Caco-2 (cell line): Measurements from ENCODE around the gene GPR150. TPM values are rescaled to one million over a fixed set of nuclear protein-coding genes. Genes with fewer than 3 reads are reported as not detected.

Source experiments
- BruUV-seq: library from RNA; stranded (reverse); fragments of 400-500 nt; replicated peaks from 2 replicates; lab custom pipeline; 2021; lab: Mats Ljungman, UMichigan
- CTCF ChIA-PET: fragments of 300-600 bp; sonication (Branson Sonifier 250); formaldehyde crosslinking; loops from one replicate; lab custom pipeline; 2022; ENCODE audit warnings: antibody characterized with exemption; lab: Charles Lee
- POLR2A ChIA-PET: fragments of 300-600 bp; sonication (Branson Sonifier 250); formaldehyde crosslinking; loops from one replicate; lab custom pipeline; 2022; ENCODE audit warnings: antibody characterized with exemption; lab: Charles Lee
- DNase-seq, 2 experiments: peaks; one replicate each; pipeline versions ENCODE4 v3.0.0 to v3.0.0-alpha.2; 2020 to 2022
- H3K27me3 ChIP-seq: replicated peaks from 2 replicates; pipeline ENCODE4 v1.6.0; 2011; ENCODE audit warnings: low read length; ENCODE audit not compliant: control insufficient read depth, insufficient read depth
- H3K36me3 ChIP-seq: 2 replicates; pipeline ENCODE4 v1.5.1; 2011; ENCODE audit warnings: low read length; ENCODE audit not compliant: control insufficient read depth, insufficient read depth
- H3K4me1 ChIP-seq: fragments of 250-450 bp; sonication (Bioruptor Pico); 2 replicates; pipeline ENCODE4 v1.5.1; 2020; ENCODE audit warnings: mild to moderate bottlenecking
- H3K4me3 ChIP-seq: 2 replicates; pipeline ENCODE4 v1.5.1; 2011; ENCODE audit warnings: low read depth, mild to moderate bottlenecking, control low read depth, low read length
- H3K9me3 ChIP-seq: fragments of 250-450 bp; sonication (Bioruptor Pico); 2 replicates; pipeline ENCODE4 v1.5.1; 2020; ENCODE audit warnings: mild to moderate bottlenecking, moderate library complexity
- H3K27ac Mint-ChIP-seq: one replicate; pipeline ENCODE4 v1.8.0; 2022; ENCODE audit warnings: mixed read lengths; ENCODE audit not compliant: unreplicated experiment
- H3K27me3 Mint-ChIP-seq: one replicate; pipeline ENCODE4 v1.8.0; 2022; ENCODE audit warnings: mixed read lengths; ENCODE audit not compliant: insufficient read depth, unreplicated experiment
- H3K36me3 Mint-ChIP-seq: one replicate; pipeline ENCODE4 v1.8.0; 2022; ENCODE audit warnings: mild to moderate bottlenecking, mixed read lengths; ENCODE audit not compliant: insufficient read depth, unreplicated experiment
- H3K4me1 Mint-ChIP-seq: one replicate; pipeline ENCODE4 v1.8.0; 2022; ENCODE audit warnings: low read depth, mixed read lengths; ENCODE audit not compliant: unreplicated experiment
- H3K4me3 Mint-ChIP-seq: one replicate; pipeline ENCODE4 v1.8.0; 2022; ENCODE audit warnings: mild to moderate bottlenecking, moderate library complexity, mixed read lengths; ENCODE audit not compliant: unreplicated experiment
- H3K9me3 Mint-ChIP-seq: one replicate; pipeline ENCODE4 v1.8.0; 2022; ENCODE audit warnings: mixed read lengths; ENCODE audit not compliant: unreplicated experiment
- intact Hi-C: fragments of 100-400 bp; cut with micrococcal nuclease; formaldehyde crosslinking; loops from one replicate; pipeline ENCODE4 v1.10.0; 2022; ENCODE audit not compliant: unreplicated experiment
- total RNA-seq: library from RNA; stranded (reverse); gene quantifications from 2 replicates; pipeline ENCODE4 v1.2.3, GENCODE V29; 2022
- TF ChIP-seq, protein P1 (sequence below), 2 experiments: fragments of 200-600 bp in 1 of 2; IDR thresholded peaks; 1 replicate in 1 of 2; 2 replicates in 1 of 2; pipeline versions ENCODE4 v1.5.1 to v1.8.0; 2011 to 2022; ENCODE audit warnings: antibody characterized with exemption in 1 of 2, control low read depth in 1 of 2, inconsistent platforms in 1 of 2, low read depth in 1 of 2, low read length in 1 of 2, mild to moderate bottlenecking in 1 of 2, moderate library complexity in 1 of 2; ENCODE audit not compliant: insufficient read depth in 1 of 2, severe bottlenecking in 1 of 2, unreplicated experiment in 1 of 2

The GPR150 gene
- total RNA-seq, 1 experiment from 2014 or later = 0.27 TPM

- H3K9me3 Mint-ChIP-seq = no peaks in the 10 kb centered on the region
- CTCF ChIA-PET = no interaction called here
- BruUV-seq = no TSS peak
These were observed 14.1 kb upstream of the GPR150 start for GRCh38 chr5:95605786-95606185.

GRCh38 chr5:95606419-95606818 is 13.5 kb upstream of the GPR150 start:
- POLR2A ChIA-PET = no interaction called here
- H3K36me3 Mint-ChIP-seq = peaks cover 6% of the 10 kb centered on the region
- CTCF ChIA-PET = no interaction called here

More at GRCh38 chr5:95605786-95606185, 14.1 kb upstream of the GPR150 start:
- POLR2A ChIA-PET = no interaction called here
- no peak for DNase-seq
- no peak overlapping the region for H3K27ac Mint-ChIP-seq
- H3K4me1 ChIP-seq = no peaks in the 10 kb centered on the region
- H3K27me3 Mint-ChIP-seq = no peaks in the 10 kb centered on the region
- H3K36me3 Mint-ChIP-seq = peaks cover 6% of the 10 kb centered on the region
- no peaks in the 10 kb centered on the region for H3K36me3 ChIP-seq
- no peaks in the 10 kb centered on the region for H3K27me3 ChIP-seq
- H3K4me3 ChIP-seq = no peak overlapping the region
- no peaks in the 10 kb centered on the region for H3K4me1 Mint-ChIP-seq
- H3K4me3 Mint-ChIP-seq = no peak overlapping the region
- TF ChIP-seq, protein P1, sequence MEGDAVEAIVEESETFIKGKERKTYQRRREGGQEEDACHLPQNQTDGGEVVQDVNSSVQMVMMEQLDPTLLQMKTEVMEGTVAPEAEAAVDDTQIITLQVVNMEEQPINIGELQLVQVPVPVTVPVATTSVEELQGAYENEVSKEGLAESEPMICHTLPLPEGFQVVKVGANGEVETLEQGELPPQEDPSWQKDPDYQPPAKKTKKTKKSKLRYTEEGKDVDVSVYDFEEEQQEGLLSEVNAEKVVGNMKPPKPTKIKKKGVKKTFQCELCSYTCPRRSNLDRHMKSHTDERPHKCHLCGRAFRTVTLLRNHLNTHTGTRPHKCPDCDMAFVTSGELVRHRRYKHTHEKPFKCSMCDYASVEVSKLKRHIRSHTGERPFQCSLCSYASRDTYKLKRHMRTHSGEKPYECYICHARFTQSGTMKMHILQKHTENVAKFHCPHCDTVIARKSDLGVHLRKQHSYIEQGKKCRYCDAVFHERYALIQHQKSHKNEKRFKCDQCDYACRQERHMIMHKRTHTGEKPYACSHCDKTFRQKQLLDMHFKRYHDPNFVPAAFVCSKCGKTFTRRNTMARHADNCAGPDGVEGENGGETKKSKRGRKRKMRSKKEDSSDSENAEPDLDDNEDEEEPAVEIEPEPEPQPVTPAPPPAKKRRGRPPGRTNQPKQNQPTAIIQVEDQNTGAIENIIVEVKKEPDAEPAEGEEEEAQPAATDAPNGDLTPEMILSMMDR (IDR thresholded peaks at IDR 0.05; ENCODE audit: insufficient read depth in 1 of 2, low read depth in 1 of 2, low read length in 1 of 2, severe bottlenecking in 1 of 2, unreplicated experiment in 1 of 2) = no peak
- no peaks in the 10 kb centered on the region for H3K9me3 ChIP-seq
- intact Hi-C loops = loop anchor here (5.0 kb wide), 1 partner anchor 48 kb away; the partner anchor contains the start of gene ARSK

GRCh38 chr5:95609711-95610110 is 10.2 kb upstream of the GPR150 start:
- Mint-ChIP-seq H3K27ac (no peak overlapping the region), H3K27me3 (no peaks in the 10 kb centered on the region), H3K4me3 (no peak overlapping the region), H3K9me3 (peaks cover 13% of the 10 kb centered on the region), H3K4me1 (no peaks in the 10 kb centered on the region), H3K36me3 (peaks cover 6% of the 10 kb centered on the region)
- TF ChIP-seq, protein P1 (IDR thresholded peaks at IDR 0.05; ENCODE audit: insufficient read depth in 1 of 2, low read depth in 1 of 2, low read length in 1 of 2, severe bottlenecking in 1 of 2, unreplicated experiment in 1 of 2) = no peak
- intact Hi-C loops = loop anchor here (5.0 kb wide), 1 partner anchor 52 kb away; the partner anchor contains the start of gene ARSK
- BruUV-seq = no TSS peak
- no peaks in the 10 kb centered on the region for H3K4me1 ChIP-seq
- no peaks in the 10 kb centered on the region for H3K36me3 ChIP-seq
- peaks cover 12% of the 10 kb centered on the region for H3K9me3 ChIP-seq
- H3K4me3 ChIP-seq = no peak overlapping the region
- ChIA-PET CTCF (no interaction called here), POLR2A (interaction anchor here (0.6 kb wide), 1 partner anchor 9 kb away, joined by 14 read pairs; no protein-coding TSS in a partner anchor)
- no peak for DNase-seq
- no peaks in the 10 kb centered on the region for H3K27me3 ChIP-seq

More at GRCh38 chr5:95606419-95606818, 13.5 kb upstream of the GPR150 start:
- no peaks in the 10 kb centered on the region for H3K36me3 ChIP-seq
- H3K9me3 ChIP-seq = no peaks in the 10 kb centered on the region
- TF ChIP-seq, protein P1 (IDR thresholded peaks at IDR 0.05; ENCODE audit: insufficient read depth in 1 of 2, low read depth in 1 of 2, low read length in 1 of 2, severe bottlenecking in 1 of 2, unreplicated experiment in 1 of 2) = no peak
- intact Hi-C loops = loop anchor here (5.0 kb wide), 1 partner anchor 49 kb away; the partner anchor contains the start of gene ARSK
- Mint-ChIP-seq H3K27ac (no peak overlapping the region), H3K9me3 (no peaks in the 10 kb centered on the region), H3K27me3 (no peaks in the 10 kb centered on the region), H3K4me1 (no peaks in the 10 kb centered on the region), H3K4me3 (no peak overlapping the region)
- H3K27me3 ChIP-seq = no peaks in the 10 kb centered on the region
- H3K4me1 ChIP-seq = no peaks in the 10 kb centered on the region
- H3K4me3 ChIP-seq = no peak overlapping the region
- DNase-seq = no peak
- BruUV-seq = no TSS peak
